ENCODE measurements around the gene ITIH4. TPM values are rescaled to one million over a fixed set of nuclear protein-coding genes. Genes with fewer than 3 reads are reported as not detected.

ITIH4 gene
- total and polyA plus RNA-seq, 9 of the 15 experiments (the other 6 are each of a cell fraction or from before 2014, with no cell fraction given), result 0.09 to 0.62 (median 0.20) TPM; not detected in 6

GRCh38 chr3:52866427-52866826 is 36.0 kb upstream of the ITIH4 start:
- TF ChIP-seq ZNF253 (CRISPR knock-in tag; conservative IDR thresholded peaks at IDR 0.05) (no peak), ZHX1 (conservative IDR thresholded peaks at IDR 0.05; ENCODE audit: low read length) (no peak)

GRCh38 chr3:52865994-52866393 is 35.5 kb upstream of the ITIH4 start:
- Histone ChIP-seq H3K9ac (ENCODE audit: insufficient read depth in 1 of 2, low read depth in 2 of 2, low read length in 2 of 2) (no peak overlapping the region), H3K79me2 (ENCODE audit: control insufficient read depth, insufficient read depth, low read length) (no peaks in the 10 kb centered on the region), H3K27ac (ENCODE audit: extremely low read depth, low read depth, low read length) (no peak overlapping the region), H3K27me3 (ENCODE audit: control insufficient read depth in 2 of 2, insufficient read depth in 2 of 2, low read length in 2 of 2) (no peaks in the 10 kb centered on the region), H3K4me3 (no peak overlapping the region), H3K4me2 (ENCODE audit: insufficient read depth, low read length) (no peak overlapping the region), H2AFZ (ENCODE audit: low read depth, low read length) (no peak overlapping the region), H3K9me3 (replicated peaks; ENCODE audit: control insufficient read depth, insufficient read depth, low read depth, low read length) (no peaks in the 10 kb centered on the region), H3K9me1 (ENCODE audit: control insufficient read depth, insufficient read depth, low read length) (no peaks in the 10 kb centered on the region), H3K4me1 (replicated peaks in 1 of 2; ENCODE audit: control insufficient read depth in 2 of 2, insufficient read depth in 2 of 2, low read length in 2 of 2) (peaks cover 0 to 3% of the 10 kb centered on the region in 2 experiments; a peak in 2 of 5 replicates), H4K20me1 (replicated peaks; ENCODE audit: control insufficient read depth, insufficient read depth, low read length) (no peaks in the 10 kb centered on the region), H3K36me3 (ENCODE audit: control insufficient read depth, insufficient read depth, low read length) (no peaks in the 10 kb centered on the region)
- FAIRE-seq, result no peak
- no peak for ATAC-seq
- CTCF ChIA-PET (ENCODE audit: low intra/inter-chr PET ratio), result no interaction called here
- no TSS peak for BruUV-seq (replicated peaks)
- WGBS (ENCODE audit: insufficient coverage, low coverage, missing lambda C conversion rate), result 67% methylated on average over 4 of the region's 13 CpGs
- no peak for DNase-seq (ENCODE audit: extremely low read depth in 1 of 4, low spot score in 3 of 4)
- intact Hi-C loops (cut with micrococcal nuclease), result no loop called here
- in situ Hi-C loops (cut with MboI), result no loop called here
- TF ChIP-seq KDM1A (IDR thresholded peaks at IDR 0.05), result no peak
- no peak for TF ChIP-seq BRD4 (IDR thresholded peaks at IDR 0.05)
- TF ChIP-seq ZNF707 (CRISPR knock-in tag; conservative IDR thresholded peaks at IDR 0.05), result no peak
- POLR2A ChIA-PET, result no interaction called here

More at GRCh38 chr3:52866427-52866826, 36.0 kb upstream of the ITIH4 start:
- no peaks in the 10 kb centered on the region for H3K9me1 ChIP-seq (ENCODE audit: control insufficient read depth, insufficient read depth, low read length)
- H3K9me3 ChIP-seq (replicated peaks; ENCODE audit: control insufficient read depth, insufficient read depth, low read depth, low read length), result no peaks in the 10 kb centered on the region
- ChIA-PET CTCF (ENCODE audit: low intra/inter-chr PET ratio) (no interaction called here), POLR2A (interaction anchor here (0.6 kb wide), 1 partner anchor 177 kb away, joined by 3 read pairs; no protein-coding TSS in a partner anchor)
- no peak overlapping the region for H3K4me2 ChIP-seq (ENCODE audit: insufficient read depth, low read length)
- no peak for ATAC-seq
- intact Hi-C loops (cut with micrococcal nuclease) (no loop called here), in situ Hi-C loops (cut with MboI) (no loop called here)
- no peak overlapping the region for H3K4me3 ChIP-seq
- DNase-seq (ENCODE audit: extremely low read depth in 1 of 4, low spot score in 3 of 4), result no peak
- H3K4me1 ChIP-seq (replicated peaks in 1 of 2; ENCODE audit: control insufficient read depth in 2 of 2, insufficient read depth in 2 of 2, low read length in 2 of 2), result peaks cover 0 to 6% of the 10 kb centered on the region in 2 experiments; a peak in 2 of 5 replicates
- no peak for FAIRE-seq
- no peaks in the 10 kb centered on the region for H3K36me3 ChIP-seq (ENCODE audit: control insufficient read depth, insufficient read depth, low read length)
- no peak overlapping the region for H2AFZ ChIP-seq (ENCODE audit: low read depth, low read length)
- no peaks in the 10 kb centered on the region for H3K27me3 ChIP-seq (ENCODE audit: control insufficient read depth in 2 of 2, insufficient read depth in 2 of 2, low read length in 2 of 2)
- no peaks in the 10 kb centered on the region for H3K79me2 ChIP-seq (ENCODE audit: control insufficient read depth, insufficient read depth, low read length)
- 67% methylated on average over 12 of the region's 12 CpGs for WGBS (ENCODE audit: insufficient coverage, low coverage, missing lambda C conversion rate)
- no peak overlapping the region for H3K9ac ChIP-seq (ENCODE audit: insufficient read depth in 1 of 2, low read depth in 2 of 2, low read length in 2 of 2)
- no TSS peak for BruUV-seq (replicated peaks)
- no peaks in the 10 kb centered on the region for H4K20me1 ChIP-seq (replicated peaks; ENCODE audit: control insufficient read depth, insufficient read depth, low read length)
- H3K27ac ChIP-seq (ENCODE audit: extremely low read depth, low read depth, low read length), result no peak overlapping the region

Data from K562 (cell line).